ENCODE results near the gene EML5. TPM values are rescaled to one million over a fixed set of nuclear protein-coding genes. Genes with fewer than 3 reads are reported as not detected.

EML5 gene
- total RNA-seq, 1 donor from 2014 or later = 0.49 TPM

DNA sequence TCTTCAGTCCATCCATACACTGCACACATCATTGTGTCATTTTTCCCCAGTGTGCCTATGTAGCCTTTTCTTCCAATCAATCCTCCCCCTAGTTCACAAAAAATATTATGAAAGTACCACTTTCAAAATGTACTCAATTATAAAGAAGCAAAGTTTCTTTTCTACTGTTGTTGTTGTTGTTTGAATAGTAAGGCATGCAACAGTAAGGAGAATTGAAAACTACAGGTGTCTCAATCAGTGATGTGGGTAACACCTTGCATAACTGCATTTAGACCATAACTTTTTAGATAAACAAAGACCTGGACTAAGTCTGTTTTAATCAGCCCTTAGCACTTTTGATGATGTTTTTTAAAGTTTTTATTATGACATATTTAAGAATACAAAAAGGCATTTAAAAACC is 104.4 kb downstream of the EML5 start:
- no peak overlapping the region for H3K4me3 ChIP-seq
- no peaks in the 10 kb centered on the region for H3K36me3 ChIP-seq
- intact Hi-C loops (cut with DNase I) = no loop called here
- TF ChIP-seq POLR2A (IDR thresholded peaks at IDR 0.05) = no peak
- TF ChIP-seq, protein P1, sequence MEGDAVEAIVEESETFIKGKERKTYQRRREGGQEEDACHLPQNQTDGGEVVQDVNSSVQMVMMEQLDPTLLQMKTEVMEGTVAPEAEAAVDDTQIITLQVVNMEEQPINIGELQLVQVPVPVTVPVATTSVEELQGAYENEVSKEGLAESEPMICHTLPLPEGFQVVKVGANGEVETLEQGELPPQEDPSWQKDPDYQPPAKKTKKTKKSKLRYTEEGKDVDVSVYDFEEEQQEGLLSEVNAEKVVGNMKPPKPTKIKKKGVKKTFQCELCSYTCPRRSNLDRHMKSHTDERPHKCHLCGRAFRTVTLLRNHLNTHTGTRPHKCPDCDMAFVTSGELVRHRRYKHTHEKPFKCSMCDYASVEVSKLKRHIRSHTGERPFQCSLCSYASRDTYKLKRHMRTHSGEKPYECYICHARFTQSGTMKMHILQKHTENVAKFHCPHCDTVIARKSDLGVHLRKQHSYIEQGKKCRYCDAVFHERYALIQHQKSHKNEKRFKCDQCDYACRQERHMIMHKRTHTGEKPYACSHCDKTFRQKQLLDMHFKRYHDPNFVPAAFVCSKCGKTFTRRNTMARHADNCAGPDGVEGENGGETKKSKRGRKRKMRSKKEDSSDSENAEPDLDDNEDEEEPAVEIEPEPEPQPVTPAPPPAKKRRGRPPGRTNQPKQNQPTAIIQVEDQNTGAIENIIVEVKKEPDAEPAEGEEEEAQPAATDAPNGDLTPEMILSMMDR (IDR thresholded peaks at IDR 0.05) = no peak
- TF ChIP-seq POLR2AphosphoS5 (IDR thresholded peaks at IDR 0.05; ENCODE audit: insufficient read depth in 1 of 2, low read depth in 1 of 2) = no peak
- no peak for DNase-seq (ENCODE audit: extremely low spot score in 2 of 2)
- no peaks in the 10 kb centered on the region for H3K4me1 ChIP-seq
- H3K27me3 ChIP-seq = no peaks in the 10 kb centered on the region
- no peak overlapping the region for H3K27ac ChIP-seq
- no peaks in the 10 kb centered on the region for H3K9me3 ChIP-seq

DNA sequence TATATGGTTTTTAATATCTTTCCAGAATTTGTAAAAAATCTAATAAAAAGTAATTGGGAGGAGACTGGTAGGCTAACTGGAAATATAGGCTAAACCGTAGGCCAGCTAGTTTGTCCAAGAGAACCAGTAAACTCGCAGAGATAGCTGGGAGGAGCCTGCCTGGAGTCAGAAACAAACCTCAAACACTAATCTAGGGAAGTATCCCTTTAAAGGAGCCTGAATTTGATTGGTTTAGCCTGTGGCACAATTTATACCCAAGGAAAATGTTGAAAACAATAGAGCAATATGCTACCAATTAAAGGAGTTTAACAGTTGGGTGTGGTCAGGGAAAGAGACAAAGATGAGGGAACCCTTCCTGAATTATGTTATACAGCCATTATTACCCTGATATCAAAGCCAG is 109.6 kb downstream of the EML5 start:
- TF ChIP-seq POLR2AphosphoS5 (IDR thresholded peaks at IDR 0.05; ENCODE audit: insufficient read depth in 1 of 2, low read depth in 1 of 2) (no peak), POLR2A (IDR thresholded peaks at IDR 0.05) (no peak)
- TF ChIP-seq, protein P1 (IDR thresholded peaks at IDR 0.05) = no peak
- no peaks in the 10 kb centered on the region for H3K9me3 ChIP-seq
- H3K27ac ChIP-seq = no peak overlapping the region
- H3K27me3 ChIP-seq = no peaks in the 10 kb centered on the region
- intact Hi-C loops (cut with DNase I) = no loop called here
- no peaks in the 10 kb centered on the region for H3K36me3 ChIP-seq
- H3K4me3 ChIP-seq = no peak overlapping the region
- no peak for DNase-seq (ENCODE audit: extremely low spot score in 2 of 2)
- no peaks in the 10 kb centered on the region for H3K4me1 ChIP-seq

DNA sequence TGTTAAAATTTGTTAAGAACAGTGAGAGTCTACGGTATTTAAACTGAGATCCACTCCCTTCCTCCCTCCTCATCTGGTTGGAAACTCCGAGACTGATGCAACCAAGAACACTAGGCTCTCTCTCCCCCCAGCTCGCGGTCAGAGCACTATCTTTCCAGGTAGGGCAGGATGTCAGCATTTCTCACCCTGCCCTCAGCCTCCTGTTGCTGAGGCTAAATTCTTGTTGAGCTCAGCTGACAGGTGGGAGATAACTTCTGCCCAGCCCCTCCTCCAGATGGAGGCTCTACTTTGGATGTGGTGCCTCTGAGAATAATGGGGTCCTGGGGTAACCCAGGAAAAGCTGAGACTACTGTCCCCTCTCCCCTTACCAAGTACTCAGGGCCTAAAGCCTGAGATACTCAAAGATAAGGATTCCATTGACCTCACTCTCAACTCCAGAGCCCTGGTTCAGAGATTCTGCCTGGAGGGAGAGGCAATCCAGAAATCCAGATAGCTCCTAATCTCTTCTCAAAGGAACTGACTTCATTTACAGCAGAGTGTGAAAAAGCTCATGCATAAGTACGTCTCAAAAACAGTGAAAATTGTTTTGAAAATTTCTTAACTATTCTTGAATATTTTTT is 110.1 kb downstream of the EML5 start:
- no peak overlapping the region for H3K27ac ChIP-seq
- intact Hi-C loops (cut with DNase I) = no loop called here
- TF ChIP-seq, protein P1 (IDR thresholded peaks at IDR 0.05) = no peak
- no peak for TF ChIP-seq POLR2A (IDR thresholded peaks at IDR 0.05)
- TF ChIP-seq POLR2AphosphoS5 (IDR thresholded peaks at IDR 0.05; ENCODE audit: insufficient read depth in 1 of 2, low read depth in 1 of 2) = no peak
- H3K4me1 ChIP-seq = no peaks in the 10 kb centered on the region
- no peak overlapping the region for H3K4me3 ChIP-seq
- no peaks in the 10 kb centered on the region for H3K36me3 ChIP-seq
- no peaks in the 10 kb centered on the region for H3K9me3 ChIP-seq
- DNase-seq (ENCODE audit: extremely low spot score in 2 of 2) = no peak
- H3K27me3 ChIP-seq = no peaks in the 10 kb centered on the region

DNA sequence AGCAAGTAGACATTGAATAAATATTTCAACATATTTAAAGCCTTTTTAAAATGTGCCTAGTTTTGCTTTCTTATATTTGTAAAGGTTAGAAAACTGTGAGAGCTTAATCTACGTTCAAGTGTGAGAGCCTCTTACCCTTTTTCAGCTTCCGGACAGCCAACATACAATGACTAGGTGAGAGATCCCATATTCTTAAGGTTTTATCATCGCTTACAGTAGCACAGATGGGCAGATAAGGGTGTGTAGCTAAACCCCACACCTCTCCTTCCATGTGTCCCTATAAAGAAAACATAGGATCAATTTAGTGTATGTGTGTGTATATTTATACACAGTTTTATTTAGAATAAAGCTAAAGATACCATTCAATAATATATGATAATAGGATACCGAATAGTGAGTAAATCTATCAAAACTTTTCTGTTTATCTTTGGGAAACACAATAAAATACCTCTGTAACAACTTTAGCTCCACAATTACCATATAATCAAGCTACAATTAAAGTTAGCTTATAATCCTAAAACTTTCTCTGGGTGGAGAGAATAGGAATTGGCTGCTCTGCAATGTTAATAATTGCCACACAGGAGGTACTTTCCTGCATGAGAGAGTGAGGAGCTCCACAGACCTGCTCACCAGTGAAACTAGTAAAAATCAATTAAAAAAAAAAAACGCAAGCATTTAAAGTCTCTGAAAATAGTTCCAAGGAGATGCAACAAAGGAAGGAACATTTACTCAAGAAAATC is 110.8 kb downstream of the EML5 start:
- Histone ChIP-seq H3K4me3 (no peak overlapping the region), H3K27me3 (no peaks in the 10 kb centered on the region), H3K4me1 (no peaks in the 10 kb centered on the region), H3K36me3 (no peaks in the 10 kb centered on the region), H3K9me3 (no peaks in the 10 kb centered on the region), H3K27ac (no peak overlapping the region)
- TF ChIP-seq, protein P1 (IDR thresholded peaks at IDR 0.05) = no peak
- no peak for TF ChIP-seq POLR2AphosphoS5 (IDR thresholded peaks at IDR 0.05; ENCODE audit: insufficient read depth in 1 of 2, low read depth in 1 of 2)
- TF ChIP-seq POLR2A (IDR thresholded peaks at IDR 0.05) = no peak
- intact Hi-C loops (cut with DNase I) = no loop called here
- no peak for DNase-seq (ENCODE audit: extremely low spot score in 2 of 2)

DNA sequence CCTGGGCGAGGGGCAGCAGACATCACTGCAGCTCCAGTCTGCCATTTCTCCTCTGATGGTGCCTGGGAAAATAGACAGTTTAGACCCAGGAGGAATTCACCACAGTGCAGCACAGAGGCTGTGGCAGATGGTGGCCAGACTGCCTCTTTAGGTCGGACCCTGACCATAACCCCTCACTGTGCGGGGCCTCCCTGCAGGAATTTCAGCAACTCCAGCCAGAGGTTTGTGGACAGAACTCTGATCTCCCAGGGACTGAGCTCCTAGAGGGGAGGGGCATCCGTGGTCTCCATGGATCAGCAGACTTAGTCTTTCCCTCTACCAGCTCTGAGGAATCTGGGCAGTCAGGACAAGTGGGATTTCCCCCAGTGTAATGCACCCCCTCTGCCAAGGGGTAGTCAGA is 123.4 kb downstream of the EML5 start:
- no peaks in the 10 kb centered on the region for H3K9me3 ChIP-seq
- intact Hi-C loops (cut with DNase I) = no loop called here
- no peak for TF ChIP-seq POLR2A (IDR thresholded peaks at IDR 0.05)
- TF ChIP-seq, protein P1 (IDR thresholded peaks at IDR 0.05) = no peak
- TF ChIP-seq POLR2AphosphoS5 (IDR thresholded peaks at IDR 0.05; ENCODE audit: insufficient read depth in 1 of 2, low read depth in 1 of 2) = no peak
- H3K36me3 ChIP-seq = no peaks in the 10 kb centered on the region
- no peaks in the 10 kb centered on the region for H3K27me3 ChIP-seq
- no peaks in the 10 kb centered on the region for H3K4me1 ChIP-seq
- no peak for DNase-seq (ENCODE audit: extremely low spot score in 2 of 2)
- H3K27ac ChIP-seq = no peak overlapping the region
- H3K4me3 ChIP-seq = no peak overlapping the region

Data from vagina (tissue), 2 donors.